GM21737 (cell line): Measurements from ENCODE around the gene MRPL47.
A peak's percentile ranks its signal among the peaks of the same experiment; 100 is the strongest.

ENCODE experiments used
- ATAC-seq: cut with Tn5 transposase; IDR thresholded peaks from one replicate; pipeline ENCODE4 v1.9.1; 2021; ENCODE audit warnings: mild to moderate bottlenecking, moderate library complexity; ENCODE audit not compliant: unreplicated experiment

Gene MRPL47

GRCh38 chr3:179599531-179599930, 4.9 kb downstream of the MRPL47 start:
- ATAC-seq, result no peak

GRCh38 chr3:179591313-179591712, 13.1 kb downstream of the MRPL47 start:
- no peak for ATAC-seq

- ATAC-seq, result no peak
Measured at GRCh38 chr3:179590669-179591068, 13.8 kb downstream of the MRPL47 start.

- ATAC-seq, result no peak
Measured at GRCh38 chr3:179589143-179589542, 15.3 kb downstream of the MRPL47 start.

- no peak for ATAC-seq
Measured at GRCh38 chr3:179580992-179581391, 23.4 kb downstream of the MRPL47 start.

- no peak for ATAC-seq
Measured at GRCh38 chr3:179565496-179565895, 38.9 kb downstream of the MRPL47 start.

GRCh38 chr3:179563271-179563783, 41.1 kb downstream of the MRPL47 start:
- peak; percentile 43 for ATAC-seq

GRCh38 chr3:179562591-179563270, 41.7 kb downstream of the MRPL47 start, which contains the start of gene ACTL6A:
Gene ACTL6A (plus strand): TSS chr3:179562926. CDS start chr3:179563093, 167 bp downstream.
- ATAC-seq, result peak; percentile 97

- no peak for ATAC-seq
Measured at GRCh38 chr3:179560791-179561190, 43.6 kb downstream of the MRPL47 start.

GRCh38 chr3:179558742-179559364, 45.6 kb downstream of the MRPL47 start:
- no peak for ATAC-seq

- no peak for ATAC-seq
Measured at GRCh38 chr3:179551349-179552105, 52.9 kb downstream of the MRPL47 start.

GRCh38 chr3:179546814-179547241, 57.6 kb downstream of the MRPL47 start:
- no peak for ATAC-seq

GRCh38 chr3:179544981-179545645, 59.3 kb downstream of the MRPL47 start:
- no peak for ATAC-seq

GRCh38 chr3:179542375-179542774, 62.1 kb downstream of the MRPL47 start:
- no peak for ATAC-seq

- ATAC-seq, result no peak
Measured at GRCh38 chr3:179541596-179541995, 62.8 kb downstream of the MRPL47 start.

GRCh38 chr3:179541094-179541493, 63.3 kb downstream of the MRPL47 start:
- no peak for ATAC-seq
